GM18873 (cell line): Measurements from ENCODE around the gene IGF2BP3.

Source experiments
- ATAC-seq: cut with Tn5 transposase; IDR thresholded peaks from one replicate; pipeline ENCODE4 v1.9.1; 2021; ENCODE audit warnings: mild to moderate bottlenecking, moderate library complexity, moderate number of reproducible peaks; ENCODE audit not compliant: unreplicated experiment, low FRiP score

IGF2BP3 gene

GRCh38 chr7:23472956-23473843 lies 2.9 kb upstream of the IGF2BP3 start:
- ATAC-seq: no peak

- no peak for ATAC-seq
Measured at GRCh38 chr7:23472556-23472955, 2.3 kb upstream of the IGF2BP3 start.

- ATAC-seq: no peak
Measured at GRCh38 chr7:23472046-23472445, 1.8 kb upstream of the IGF2BP3 start.

GRCh38 chr7:23471106-23471859 lies 992 bp upstream of the IGF2BP3 start:
- no peak for ATAC-seq

GRCh38 chr7:23469961-23470250 lies 385 bp downstream of the IGF2BP3 start:
- ATAC-seq: no peak

- no peak for ATAC-seq
Measured at GRCh38 chr7:23469150-23469960, 936 bp downstream of the IGF2BP3 start.

- ATAC-seq: no peak
Measured at GRCh38 chr7:23468526-23469149, 1.7 kb downstream of the IGF2BP3 start.

- no peak for ATAC-seq
Measured at GRCh38 chr7:23467806-23468525, 2.3 kb downstream of the IGF2BP3 start.

GRCh38 chr7:23467291-23467805 lies 2.9 kb downstream of the IGF2BP3 start:
- ATAC-seq: no peak

- no peak for ATAC-seq
Measured at GRCh38 chr7:23462846-23463245, 7.4 kb downstream of the IGF2BP3 start.

GRCh38 chr7:23458044-23458443 lies 12.2 kb downstream of the IGF2BP3 start:
- ATAC-seq: no peak

- no peak for ATAC-seq
Measured at GRCh38 chr7:23456093-23456492, 14.2 kb downstream of the IGF2BP3 start.

- no peak for ATAC-seq
Measured at GRCh38 chr7:23454881-23455526, 15.3 kb downstream of the IGF2BP3 start.

GRCh38 chr7:23450518-23450917 lies 19.8 kb downstream of the IGF2BP3 start:
- ATAC-seq: no peak

- ATAC-seq: no peak
Measured at GRCh38 chr7:23449941-23450340, 20.4 kb downstream of the IGF2BP3 start.

GRCh38 chr7:23445326-23445725 lies 25.0 kb downstream of the IGF2BP3 start:
- no peak for ATAC-seq

GRCh38 chr7:23443974-23444373 lies 26.3 kb downstream of the IGF2BP3 start:
- ATAC-seq: no peak

GRCh38 chr7:23438171-23438570 lies 32.1 kb downstream of the IGF2BP3 start:
- ATAC-seq: no peak
